Natural killer cell (primary cell): ENCODE measurements around the gene POFUT2. TPM values are rescaled to one million over a fixed set of nuclear protein-coding genes. Genes with fewer than 3 reads are reported as not detected.

Experiments used
- ATAC-seq, 3 donors: fragments of 150-1000 bp in 2 of 3; fragments of 200-7000 bp in 1 of 3; cut with Tn5 transposase; 1 replicate in 1 of 3; 2 replicates in 2 of 3; pipeline ENCODE4 v1.10.0; 2021; ENCODE audit warnings: mild to moderate bottlenecking in 2 of 3, moderate library complexity in 2 of 3
- DNase-seq, 2 donors: peaks; one replicate each; pipeline versions ENCODE4 v3.0.0 to v3.0.0-alpha.2; 2013 to 2021; ENCODE audit warnings: mixed read lengths in 1 of 2
- H3K27ac ChIP-seq: one replicate; pipeline ENCODE4 v1.5.1; 2013; ENCODE audit warnings: mild to moderate bottlenecking, low read length
- H3K27me3 ChIP-seq: one replicate; pipeline ENCODE4 v1.6.1; 2013; ENCODE audit warnings: low read length; ENCODE audit not compliant: control insufficient read depth, insufficient read depth
- H3K36me3 ChIP-seq: one replicate; pipeline ENCODE4 v1.6.1; 2013; ENCODE audit warnings: low read length; ENCODE audit not compliant: control insufficient read depth, insufficient read depth
- H3K4me1 ChIP-seq: one replicate; pipeline ENCODE4 v1.6.1; 2013; ENCODE audit warnings: low read length; ENCODE audit not compliant: control insufficient read depth, insufficient read depth
- H3K4me3 ChIP-seq: one replicate; pipeline ENCODE4 v1.5.1; 2013; ENCODE audit warnings: low read length
- H3K9me3 ChIP-seq: one replicate; pipeline ENCODE4 v1.6.1; 2013; ENCODE audit warnings: low read length; ENCODE audit not compliant: control insufficient read depth, insufficient read depth
- H3K27ac Mint-ChIP-seq, 2 donors: one replicate each; pipeline ENCODE4 v1.8.0; 2022; ENCODE audit warnings: mild to moderate bottlenecking in 2 of 2, mixed read lengths in 2 of 2, moderate library complexity in 1 of 2
- H3K27me3 Mint-ChIP-seq, 2 donors: one replicate each; pipeline ENCODE4 v1.8.0; 2022; ENCODE audit warnings: low read depth in 2 of 2, mixed read lengths in 2 of 2
- H3K36me3 Mint-ChIP-seq: one replicate; pipeline ENCODE4 v1.8.0; 2022; ENCODE audit warnings: mixed read lengths
- H3K4me1 Mint-ChIP-seq, 2 donors: one replicate each; pipeline ENCODE4 v1.8.0; 2022; ENCODE audit warnings: mixed read lengths in 2 of 2
- H3K4me3 Mint-ChIP-seq: one replicate; pipeline ENCODE4 v1.8.0; 2022; ENCODE audit warnings: mild to moderate bottlenecking, moderate library complexity, mixed read lengths
- H3K9me3 Mint-ChIP-seq, 2 donors: one replicate each; pipeline ENCODE4 v1.8.0; 2022; ENCODE audit warnings: mixed read lengths in 2 of 2
- WGBS: methylation state at CpG from one replicate; pipeline ENCODE4 v1.1.7; 2013; ENCODE audit warnings: missing lambda C conversion rate; ENCODE audit not compliant: insufficient coverage; 5-methylcytosine and 5-hydroxymethylcytosine counted together
- intact Hi-C: fragments of 100-400 bp; cut with micrococcal nuclease; formaldehyde crosslinking; loops from one replicate; pipeline ENCODE4 v1.14.2; 2022
- total RNA-seq, 4 donors: library from RNA; stranded (reverse); fragments of 120-200 nt in 1 of 4; gene quantifications; one replicate each; pipeline versions ENCODE4 v1.2.3 to v1.2.4, GENCODE V29; 2013 to 2022
- TF ChIP-seq, protein P1 (sequence below): fragments of 200-600 bp; IDR thresholded peaks from one replicate; pipeline ENCODE4 v1.8.0; 2022; ENCODE audit warnings: antibody characterized with exemption

The POFUT2 gene
- total RNA-seq, 3 donors from 2014 or later (not counting 1 experiment from before 2014, with no cell fraction given): 41.4 to 46.0 (median 43.3) TPM

DNA sequence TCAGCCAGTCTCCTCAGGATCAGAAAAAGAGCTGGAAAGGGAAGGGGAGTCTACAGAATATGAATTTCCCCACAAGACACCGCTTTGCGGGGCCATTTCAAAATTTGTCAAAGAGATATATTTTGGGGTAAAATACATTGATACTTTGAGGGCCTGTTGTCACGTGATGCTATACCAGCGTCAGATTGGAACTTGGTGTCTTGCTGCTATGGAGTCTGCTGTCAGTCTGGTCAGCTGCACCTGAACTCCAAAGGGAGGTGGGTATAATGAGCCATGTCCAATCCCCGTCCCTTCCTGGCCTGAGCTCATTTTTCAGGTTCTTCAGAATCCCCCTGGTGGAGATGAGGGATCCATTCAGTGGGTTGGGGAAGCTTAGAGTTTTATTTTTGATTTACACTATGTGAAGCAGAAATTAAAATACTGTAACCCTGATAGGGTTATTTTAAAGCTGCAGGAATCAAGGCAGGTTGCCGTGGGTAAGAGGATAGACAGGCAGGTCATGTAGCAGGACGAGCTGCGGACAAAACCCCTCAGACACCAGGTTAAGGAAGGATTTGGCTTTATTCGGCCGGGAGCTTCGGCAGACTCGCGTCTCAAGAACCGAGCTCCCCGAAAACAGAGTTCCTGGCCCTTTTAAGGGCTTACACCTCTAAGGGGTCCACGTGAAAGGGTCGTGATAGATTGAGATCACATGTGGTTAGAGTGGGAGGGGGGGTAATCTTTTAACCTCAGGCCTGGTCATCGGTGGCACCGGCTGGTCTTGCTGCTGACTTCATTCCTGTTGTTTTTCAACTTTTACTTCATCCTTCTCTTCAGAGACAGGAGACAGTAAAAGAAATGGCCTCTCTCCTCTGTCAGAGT, 2.2 kb upstream of the POFUT2 start:
- Mint-ChIP-seq H3K4me3 (peak overlapping the region; percentile 50), H3K9me3 (no peaks in the 10 kb centered on the region), H3K27ac (peak overlapping the region; percentile 16 to 24), H3K27me3 (peaks cover 5 to 12% of the 10 kb centered on the region in 2 donors), H3K36me3 (peaks cover 6% of the 10 kb centered on the region), H3K4me1 (peaks cover 11 to 16% of the 10 kb centered on the region in 2 donors)
- ATAC-seq (no peak), DNase-seq (no peak)
- no peak overlapping the region for H3K27ac ChIP-seq
- H3K4me1 ChIP-seq: peaks cover 32% of the 10 kb centered on the region
- H3K36me3 ChIP-seq: peaks cover 6% of the 10 kb centered on the region
- no peak overlapping the region for H3K4me3 ChIP-seq
- TF ChIP-seq, protein P1, sequence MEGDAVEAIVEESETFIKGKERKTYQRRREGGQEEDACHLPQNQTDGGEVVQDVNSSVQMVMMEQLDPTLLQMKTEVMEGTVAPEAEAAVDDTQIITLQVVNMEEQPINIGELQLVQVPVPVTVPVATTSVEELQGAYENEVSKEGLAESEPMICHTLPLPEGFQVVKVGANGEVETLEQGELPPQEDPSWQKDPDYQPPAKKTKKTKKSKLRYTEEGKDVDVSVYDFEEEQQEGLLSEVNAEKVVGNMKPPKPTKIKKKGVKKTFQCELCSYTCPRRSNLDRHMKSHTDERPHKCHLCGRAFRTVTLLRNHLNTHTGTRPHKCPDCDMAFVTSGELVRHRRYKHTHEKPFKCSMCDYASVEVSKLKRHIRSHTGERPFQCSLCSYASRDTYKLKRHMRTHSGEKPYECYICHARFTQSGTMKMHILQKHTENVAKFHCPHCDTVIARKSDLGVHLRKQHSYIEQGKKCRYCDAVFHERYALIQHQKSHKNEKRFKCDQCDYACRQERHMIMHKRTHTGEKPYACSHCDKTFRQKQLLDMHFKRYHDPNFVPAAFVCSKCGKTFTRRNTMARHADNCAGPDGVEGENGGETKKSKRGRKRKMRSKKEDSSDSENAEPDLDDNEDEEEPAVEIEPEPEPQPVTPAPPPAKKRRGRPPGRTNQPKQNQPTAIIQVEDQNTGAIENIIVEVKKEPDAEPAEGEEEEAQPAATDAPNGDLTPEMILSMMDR: no peak
- H3K27me3 ChIP-seq: no peaks in the 10 kb centered on the region
- no peaks in the 10 kb centered on the region for H3K9me3 ChIP-seq
- intact Hi-C loops: loop anchor here (10.0 kb wide), 1 partner anchor 305 kb away; no protein-coding TSS in a partner anchor
- WGBS: 89% methylated on average over 19 of the region's 19 CpGs

DNA sequence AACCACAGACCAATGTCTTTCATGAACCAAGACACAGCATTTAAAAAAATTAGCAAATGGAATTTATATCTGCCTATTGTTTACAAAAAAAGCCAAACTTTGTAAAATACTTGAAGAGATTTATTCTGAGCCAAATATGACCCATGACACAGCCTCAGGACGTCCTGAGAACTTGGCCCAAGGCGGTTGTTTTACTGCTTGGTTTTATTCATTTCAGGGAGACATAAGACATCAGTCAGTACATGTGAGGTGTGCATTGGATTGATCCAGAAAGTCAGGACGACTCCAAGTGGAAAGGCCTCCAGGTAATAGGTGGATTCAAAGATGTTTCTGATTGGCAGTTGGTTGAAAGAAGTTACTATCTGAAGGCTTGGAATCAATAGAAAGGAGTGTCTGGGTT, 1.4 kb upstream of the POFUT2 start:
- Histone ChIP-seq H3K4me1 (peaks cover 32% of the 10 kb centered on the region), H3K27me3 (no peaks in the 10 kb centered on the region), H3K9me3 (no peaks in the 10 kb centered on the region), H3K27ac (no peak overlapping the region), H3K36me3 (peaks cover 14% of the 10 kb centered on the region), H3K4me3 (no peak overlapping the region)
- peaks cover 10% of the 10 kb centered on the region for H3K36me3 Mint-ChIP-seq
- 92% methylated on average over 3 of the region's 3 CpGs for whole genome bisulfite sequencing
- intact Hi-C loops: no loop called here
- ATAC-seq (no peak), DNase-seq (no peak)
- H3K27ac Mint-ChIP-seq: peak overlapping the region; percentile 16 to 24
- TF ChIP-seq, protein P1: no peak
- peaks cover 0 to 6% of the 10 kb centered on the region in 2 donors for H3K27me3 Mint-ChIP-seq
- H3K4me1 Mint-ChIP-seq: peaks cover 11 to 16% of the 10 kb centered on the region in 2 donors
- peak overlapping the region; percentile 50 for H3K4me3 Mint-ChIP-seq
- no peaks in the 10 kb centered on the region for H3K9me3 Mint-ChIP-seq

DNA sequence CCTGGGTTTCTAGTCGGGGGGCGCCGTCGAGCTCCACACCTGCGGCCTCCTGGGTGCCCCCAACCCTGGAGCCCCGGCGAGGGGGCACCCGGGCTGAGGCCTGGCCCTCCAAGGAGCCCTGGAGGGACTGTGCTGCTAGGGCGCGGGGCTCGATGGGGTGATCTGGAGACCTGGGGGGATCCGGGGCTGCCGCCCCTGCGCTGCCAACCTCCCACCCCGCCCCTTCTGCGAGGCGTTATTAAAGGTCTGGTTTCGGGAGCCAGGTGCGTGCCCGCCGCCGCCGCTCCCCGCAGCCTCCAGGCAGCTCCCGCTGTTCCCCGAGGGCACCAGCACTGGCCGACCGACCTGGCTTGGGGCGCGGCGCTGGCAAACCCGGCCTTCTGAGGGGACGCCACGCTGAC, 746 bp upstream of the POFUT2 start:
- H3K27ac ChIP-seq: no peak overlapping the region
- H3K4me3 ChIP-seq: peak overlapping the region; percentile 34
- H3K4me3 Mint-ChIP-seq: peak overlapping the region; percentile 50
- peaks cover 11 to 16% of the 10 kb centered on the region in 2 donors for H3K4me1 Mint-ChIP-seq
- H3K4me1 ChIP-seq: peaks cover 28% of the 10 kb centered on the region
- peaks cover 10% of the 10 kb centered on the region for H3K36me3 Mint-ChIP-seq
- H3K27me3 ChIP-seq: no peaks in the 10 kb centered on the region
- peak overlapping the region in 1 of 2 donors; percentile 16 for H3K27ac Mint-ChIP-seq
- H3K9me3 ChIP-seq: no peaks in the 10 kb centered on the region
- H3K9me3 Mint-ChIP-seq: no peaks in the 10 kb centered on the region
- intact Hi-C loops: no loop called here
- ATAC-seq: no peak
- WGBS: 28% methylated on average over 34 of the region's 34 CpGs
- H3K27me3 Mint-ChIP-seq: peaks cover 0 to 6% of the 10 kb centered on the region in 2 donors
- peak in 1 of 2 donors; percentile 19 for DNase-seq
- peaks cover 16% of the 10 kb centered on the region for H3K36me3 ChIP-seq
- TF ChIP-seq, protein P1: no peak
